NCI-H1694 (cell line): Measurements from ENCODE around the gene TOMM40.
"Not testable (repeated sequence)": the region's sequence is repeated elsewhere in the genome, so short reads cannot be mapped to it uniquely, and the experiment has no call there.

Source experiments
- DNase-seq: peaks from one replicate; lab custom pipeline; 2025; lab: John Stamatoyannopoulos, UW

TOMM40 gene

GRCh38 chr19:44871809-44872208 is 19.2 kb upstream of the TOMM40 start:
- DNase-seq: no peak

GRCh38 chr19:44872661-44873060 is 18.4 kb upstream of the TOMM40 start:
- DNase-seq: no peak

- DNase-seq: no peak
These were observed 16.7 kb upstream of the TOMM40 start for GRCh38 chr19:44874317-44874716.

GRCh38 chr19:44875666-44876451 is 15.2 kb upstream of the TOMM40 start:
- DNase-seq: no peak

- no peak for DNase-seq
These were observed 14.0 kb upstream of the TOMM40 start for GRCh38 chr19:44876930-44877535.

- no peak for DNase-seq
These were observed 12.8 kb upstream of the TOMM40 start for GRCh38 chr19:44878120-44878865.

GRCh38 chr19:44879309-44880065 is 11.6 kb upstream of the TOMM40 start:
- no peak for DNase-seq

- DNase-seq: no peak
These were observed 9.0 kb upstream of the TOMM40 start for GRCh38 chr19:44882063-44882462.

- DNase-seq: not testable (repeated sequence)
These were observed 8.2 kb upstream of the TOMM40 start for GRCh38 chr19:44882619-44883397.

GRCh38 chr19:44883922-44884321 is 7.1 kb upstream of the TOMM40 start:
- no peak for DNase-seq

GRCh38 chr19:44884566-44884965 is 6.5 kb upstream of the TOMM40 start:
- DNase-seq: no peak

GRCh38 chr19:44886141-44886540 is 4.9 kb upstream of the TOMM40 start:
- DNase-seq: no peak

GRCh38 chr19:44887648-44888047 is 3.4 kb upstream of the TOMM40 start:
- DNase-seq: no peak

GRCh38 chr19:44888335-44888734 is 2.7 kb upstream of the TOMM40 start:
- not testable (repeated sequence) for DNase-seq

- no peak for DNase-seq
These were observed 1.2 kb upstream of the TOMM40 start for GRCh38 chr19:44889830-44890365.

- DNase-seq: peak; percentile 100
These were observed 563 bp upstream of the TOMM40 start for GRCh38 chr19:44890366-44891015.

- no peak for DNase-seq
These were observed 1.9 kb downstream of the TOMM40 start for GRCh38 chr19:44892932-44893331.

GRCh38 chr19:44893332-44894051 is 2.4 kb downstream of the TOMM40 start:
- no peak for DNase-seq

GRCh38 chr19:44894052-44894400 is 3.0 kb downstream of the TOMM40 start:
- DNase-seq: no peak

- no peak for DNase-seq
These were observed 3.9 kb downstream of the TOMM40 start for GRCh38 chr19:44894946-44895345.
